HuH-7.5 (cell line): ENCODE data around the gene TMEM247.

Experiments used
- DNase-seq: peaks from one replicate; pipeline ENCODE4 v3.0.0; 2011; ENCODE audit warnings: low spot score

TMEM247 gene

DNA sequence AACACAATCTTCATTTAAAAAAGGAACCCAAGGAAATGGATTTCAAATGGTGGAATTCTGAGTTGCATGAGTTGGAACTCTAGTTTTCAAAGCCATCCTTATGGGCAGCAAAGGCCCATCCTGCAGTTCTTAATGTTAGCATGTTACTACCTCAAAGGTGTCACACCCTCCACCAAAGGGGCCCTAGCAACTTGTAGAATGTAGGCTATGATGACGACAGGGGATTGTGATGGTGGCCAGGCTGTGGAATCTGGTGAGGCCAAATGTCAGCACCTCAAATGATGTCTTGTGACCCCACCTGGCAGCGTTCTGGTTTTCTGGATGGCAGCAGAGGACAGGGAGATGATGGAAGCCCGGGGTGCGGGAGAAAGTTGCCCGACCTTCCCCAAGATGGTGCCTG, at the start of gene TMEM247:
TMEM247 (plus strand) TSS at position 301 of the 400 bp plus-strand sequence.
- no peak for DNase-seq

DNA sequence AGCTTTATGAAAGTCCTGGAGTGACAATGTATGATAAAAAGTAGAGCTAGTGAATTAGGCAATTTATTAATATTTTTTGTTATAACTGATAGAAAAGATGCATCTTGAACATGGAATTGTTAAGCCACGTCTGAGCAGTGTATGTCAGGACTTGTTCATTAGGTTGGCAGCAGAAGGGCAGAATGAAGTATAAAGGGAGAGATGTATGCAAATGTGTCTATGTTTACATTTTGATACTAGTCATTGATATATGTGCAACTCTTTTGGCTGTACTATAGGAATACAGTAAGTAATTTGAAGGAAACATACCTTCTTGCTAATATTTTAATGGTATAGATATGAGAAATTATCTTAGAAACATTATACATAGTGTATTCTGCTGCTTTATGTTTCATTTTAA, 49.0 kb upstream of the TMEM247 start:
- DNase-seq, result no peak

DNA sequence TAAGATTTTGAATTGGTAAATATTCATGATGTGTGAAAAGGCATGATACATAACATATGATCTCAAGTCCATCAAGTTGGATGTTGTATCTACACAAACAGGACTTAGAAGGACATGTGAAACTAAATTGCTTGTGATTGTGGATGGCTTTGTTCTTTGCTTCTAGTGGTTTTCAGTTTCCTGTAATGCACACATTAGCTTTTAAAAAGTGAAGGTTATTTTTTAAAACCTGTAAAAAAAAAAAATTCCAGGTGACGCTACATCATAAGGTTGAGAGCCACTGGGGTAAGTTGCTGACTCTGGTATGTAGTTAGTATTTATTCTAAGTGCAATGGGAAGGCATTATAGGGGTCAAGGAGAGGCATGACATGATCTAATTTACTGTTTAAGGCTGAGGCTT, 48.4 kb upstream of the TMEM247 start:
- DNase-seq, result no peak

DNA sequence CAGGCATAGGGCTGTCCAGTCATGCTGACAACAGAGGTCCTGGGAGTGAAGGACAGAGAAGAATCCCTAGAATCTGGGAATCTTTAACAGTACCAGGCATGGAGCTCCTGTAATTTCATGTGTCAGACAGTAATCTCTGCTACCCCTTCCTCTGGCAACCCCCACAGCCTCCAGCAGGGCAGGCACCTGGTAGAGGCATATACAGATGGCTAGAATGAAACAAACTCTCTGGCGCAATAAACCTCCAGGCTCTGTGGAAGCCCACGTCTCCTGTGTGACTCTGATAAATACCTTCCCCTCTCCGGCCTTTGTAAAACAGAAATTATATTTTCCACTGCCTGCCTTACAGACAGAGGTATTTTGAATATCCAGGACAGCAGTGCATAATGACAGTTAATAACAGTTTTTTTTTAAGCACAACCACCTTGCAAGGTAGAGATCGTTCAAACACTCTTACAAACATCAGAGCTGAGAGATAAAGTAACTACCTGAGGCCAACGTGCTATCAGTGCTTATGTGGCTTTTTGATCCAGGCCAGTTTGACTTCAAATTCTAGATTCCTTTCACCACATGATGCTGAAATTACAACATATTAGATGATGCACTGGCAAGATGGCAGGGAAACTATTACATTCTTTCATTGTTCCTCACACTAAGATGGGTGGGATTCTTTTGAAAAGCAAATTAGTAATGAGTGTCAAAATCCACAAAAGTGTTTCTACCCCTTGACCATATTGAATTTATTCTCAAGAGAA, 47.7 kb upstream of the TMEM247 start:
- no peak for DNase-seq

DNA sequence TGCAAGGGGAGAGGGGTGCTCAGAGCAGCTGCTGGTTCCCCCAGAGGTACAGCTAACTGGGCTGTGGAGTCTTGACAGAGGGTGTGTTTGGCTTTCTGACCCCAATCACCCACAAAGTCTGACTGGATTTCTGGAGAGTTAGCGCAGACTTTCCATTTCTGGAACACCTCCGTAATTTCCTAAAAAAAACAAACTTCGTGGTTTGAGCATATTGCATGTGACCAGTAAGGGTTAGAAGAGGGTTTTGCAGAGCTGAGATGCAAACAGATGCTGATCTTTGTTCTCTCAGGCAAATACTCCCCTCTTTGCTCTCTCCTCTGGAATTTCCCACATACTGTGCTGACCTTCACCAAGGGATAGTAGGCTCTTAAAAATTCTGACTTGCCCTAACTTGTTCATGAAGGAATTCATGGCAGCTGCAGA, 44.5 kb upstream of the TMEM247 start:
- DNase-seq, result no peak

DNA sequence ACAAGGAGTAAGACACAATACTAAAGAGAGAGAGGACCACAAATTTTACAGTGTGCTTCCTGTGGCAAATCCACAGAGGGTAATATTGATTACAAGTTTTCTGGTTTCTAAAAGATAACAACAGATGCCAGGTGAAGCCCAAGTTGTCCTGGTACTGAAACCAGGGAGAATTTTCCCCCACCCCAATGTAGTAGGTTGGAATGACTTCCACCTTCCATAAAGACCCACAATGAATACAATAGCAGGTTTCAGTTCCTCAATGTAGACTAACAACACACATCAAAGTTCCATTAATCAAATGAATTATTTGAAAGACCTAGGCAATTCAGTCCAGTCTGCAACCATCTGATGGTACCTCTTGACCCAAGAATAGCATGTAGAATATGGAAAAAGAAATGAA, 44.0 kb upstream of the TMEM247 start:
- no peak for DNase-seq

DNA sequence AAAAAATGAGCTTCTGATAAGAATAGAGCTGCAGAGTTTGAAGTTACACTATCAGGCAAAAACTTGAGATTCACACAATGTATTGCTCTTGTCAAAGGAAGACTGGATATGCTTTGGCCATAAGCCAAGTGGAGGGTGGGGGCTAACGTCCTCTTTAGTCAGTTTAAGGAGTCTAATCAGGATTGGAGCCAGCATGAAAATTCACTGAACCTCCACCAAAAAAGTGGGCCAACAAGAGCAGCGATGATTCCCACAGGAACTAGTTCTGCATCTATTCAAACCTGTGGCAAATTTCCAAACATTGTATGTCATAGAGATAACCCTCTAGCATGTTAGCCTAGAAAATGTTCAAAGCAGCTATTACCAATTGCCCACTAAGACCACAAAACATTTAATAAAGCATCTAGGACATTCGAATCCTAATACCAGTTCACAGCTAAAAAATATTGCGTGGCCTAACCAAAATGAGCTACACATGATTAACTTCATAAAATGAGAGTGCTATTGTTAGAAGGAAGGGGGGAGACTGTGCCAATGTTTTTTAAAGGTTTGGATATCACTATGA, 43.5 kb upstream of the TMEM247 start:
- no peak for DNase-seq

DNA sequence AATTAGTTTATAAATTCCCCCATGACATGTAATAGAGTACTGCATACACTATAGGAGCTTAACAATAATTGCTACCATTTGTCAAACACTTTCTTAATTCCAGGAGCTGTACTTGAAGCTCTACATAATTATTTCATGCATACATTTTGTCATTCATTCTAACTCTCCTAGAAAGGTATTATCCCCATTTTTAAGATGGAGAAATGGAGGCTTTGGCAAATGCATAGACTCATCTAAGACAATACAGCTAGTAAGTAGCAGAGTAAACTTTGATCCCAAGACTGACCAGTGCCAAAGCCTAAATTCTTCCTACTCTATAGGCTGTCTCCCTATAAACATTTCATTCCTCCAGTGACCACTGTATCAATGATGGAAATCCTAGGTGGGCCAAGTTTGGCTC, 42.6 kb upstream of the TMEM247 start:
- DNase-seq, result no peak

DNA sequence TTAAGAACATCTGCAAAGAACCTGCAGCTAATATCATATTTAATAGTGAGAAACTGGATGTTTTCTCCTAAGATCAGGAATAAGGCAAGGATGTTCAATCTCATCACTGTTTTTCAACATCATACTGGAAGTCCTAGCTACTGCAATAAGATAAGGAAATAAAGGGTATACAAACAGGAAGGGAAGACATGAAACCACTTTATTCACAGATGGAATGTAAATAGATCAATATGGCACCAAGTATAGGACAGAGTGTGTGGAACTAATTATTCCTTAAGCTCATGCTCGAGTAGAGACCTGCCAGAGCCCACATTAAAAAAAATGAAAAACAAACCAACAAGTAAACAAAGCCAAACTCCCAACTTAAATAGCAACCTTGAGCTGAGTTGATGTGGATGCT, 41.3 kb upstream of the TMEM247 start:
- DNase-seq, result no peak

DNA sequence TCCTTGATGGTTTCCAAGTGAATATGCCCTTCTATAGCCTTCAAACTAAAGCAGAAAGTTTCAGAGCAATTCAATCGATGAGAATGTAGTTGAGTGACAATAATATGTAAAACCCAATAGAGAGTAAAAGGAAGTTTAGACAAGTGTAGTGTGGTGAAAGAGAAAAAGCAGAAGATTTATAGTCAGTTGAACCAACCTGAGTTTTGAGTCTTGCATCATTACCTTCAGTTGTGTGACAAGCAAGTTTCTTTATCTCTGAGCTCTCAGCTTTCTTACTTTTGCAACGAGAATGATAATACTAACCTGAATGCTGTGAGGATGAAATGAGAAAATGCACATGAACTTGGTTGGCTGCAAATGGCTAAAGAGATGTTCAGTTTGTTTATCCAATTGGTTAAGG, 40.6 kb upstream of the TMEM247 start:
- no peak for DNase-seq

DNA sequence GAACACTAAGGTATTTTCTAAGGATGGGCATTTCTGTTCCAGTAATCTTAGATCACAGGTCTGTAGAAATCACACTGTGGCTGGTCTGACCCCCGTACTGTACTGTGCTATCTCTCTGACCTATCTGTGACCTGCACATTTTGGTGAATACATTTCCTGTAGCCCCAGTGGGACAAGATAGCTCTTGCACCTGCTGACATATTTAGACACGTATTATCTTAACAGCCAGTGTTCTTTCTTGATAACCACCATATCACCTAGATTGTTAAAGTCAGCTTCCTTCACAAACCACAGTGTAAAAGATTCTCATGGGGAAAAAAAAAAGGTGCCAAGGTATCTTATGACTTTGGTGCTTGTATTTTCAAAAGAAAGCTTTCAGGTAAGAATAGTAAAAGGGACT, 39.8 kb upstream of the TMEM247 start:
- no peak for DNase-seq

DNA sequence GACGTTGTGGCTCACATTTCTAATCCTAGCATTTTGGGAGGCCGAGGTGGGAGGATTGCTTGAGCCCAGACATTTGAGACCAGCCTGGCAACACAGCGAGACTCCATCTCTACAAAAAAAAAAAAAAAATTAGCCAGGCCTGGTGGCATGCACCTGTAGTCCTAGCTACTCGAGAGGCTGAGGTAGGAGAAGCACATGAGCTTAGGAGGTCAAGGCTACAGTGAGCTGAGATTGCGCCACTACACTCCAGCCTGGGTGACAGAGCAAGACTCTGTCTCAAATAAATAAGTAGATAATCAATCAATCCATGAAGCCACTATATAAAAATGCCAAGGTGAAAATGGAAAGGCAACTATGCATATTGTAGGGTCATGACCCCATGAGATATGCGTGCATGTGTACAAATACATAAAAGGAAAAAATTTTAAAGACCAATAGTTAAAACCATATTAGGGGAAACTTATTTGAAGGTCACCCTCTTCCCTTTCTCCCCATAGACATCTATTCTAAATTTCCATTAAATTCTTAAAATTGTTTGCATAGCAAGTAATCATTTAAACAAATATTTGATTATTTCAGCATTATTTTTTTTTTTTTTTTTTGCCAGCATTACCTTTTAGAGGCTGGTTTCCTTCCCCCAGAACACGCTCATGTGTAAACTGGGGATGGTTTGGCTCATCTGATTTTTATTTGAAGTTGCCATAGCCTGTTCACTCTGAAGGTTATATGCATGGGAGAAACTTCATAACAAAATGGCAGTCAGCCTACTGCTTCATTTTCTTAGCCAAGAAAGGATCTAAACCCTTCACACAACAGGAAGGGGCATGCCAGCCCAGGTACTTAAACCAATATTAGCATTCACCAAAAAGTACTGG, 37.3 kb upstream of the TMEM247 start:
- no peak for DNase-seq

DNA sequence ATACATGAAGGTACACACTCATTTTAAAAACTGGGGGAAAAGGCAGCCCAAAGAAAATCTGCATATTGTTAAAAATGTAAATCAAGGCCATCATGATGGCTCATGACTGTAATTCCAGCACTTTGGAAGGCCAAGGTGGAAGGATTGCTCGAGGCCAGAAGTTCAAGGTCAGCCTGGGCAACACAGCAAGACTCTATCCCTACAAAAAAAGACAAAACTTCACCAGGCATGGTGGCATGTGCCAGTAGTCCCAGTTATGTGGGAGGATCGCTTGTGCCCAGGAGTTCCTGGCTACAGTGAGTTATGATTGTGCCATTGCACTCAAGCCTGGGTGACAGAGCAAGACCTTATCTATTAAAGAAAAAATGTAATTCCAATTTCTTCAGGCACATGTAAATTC, 34.6 kb upstream of the TMEM247 start:
- no peak for DNase-seq

DNA sequence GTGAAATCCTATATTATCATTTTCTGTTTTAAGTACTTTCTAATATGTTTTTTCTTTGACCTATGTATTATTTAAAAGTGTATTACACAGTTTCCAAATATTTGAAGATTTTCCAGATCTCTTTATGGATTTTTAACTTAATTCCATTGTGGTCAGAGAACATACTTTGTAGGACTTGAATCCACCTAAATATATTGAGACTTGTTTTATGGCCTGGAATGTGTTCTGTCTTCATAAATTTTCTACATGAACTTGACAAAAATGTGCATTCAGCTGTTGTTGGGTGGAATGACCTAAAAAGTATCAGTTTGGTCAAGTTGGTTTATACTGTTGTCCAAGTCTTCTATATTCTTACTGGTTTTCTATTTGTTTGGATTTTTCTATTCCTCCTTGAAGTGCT, 33.8 kb upstream of the TMEM247 start:
- no peak for DNase-seq

DNA sequence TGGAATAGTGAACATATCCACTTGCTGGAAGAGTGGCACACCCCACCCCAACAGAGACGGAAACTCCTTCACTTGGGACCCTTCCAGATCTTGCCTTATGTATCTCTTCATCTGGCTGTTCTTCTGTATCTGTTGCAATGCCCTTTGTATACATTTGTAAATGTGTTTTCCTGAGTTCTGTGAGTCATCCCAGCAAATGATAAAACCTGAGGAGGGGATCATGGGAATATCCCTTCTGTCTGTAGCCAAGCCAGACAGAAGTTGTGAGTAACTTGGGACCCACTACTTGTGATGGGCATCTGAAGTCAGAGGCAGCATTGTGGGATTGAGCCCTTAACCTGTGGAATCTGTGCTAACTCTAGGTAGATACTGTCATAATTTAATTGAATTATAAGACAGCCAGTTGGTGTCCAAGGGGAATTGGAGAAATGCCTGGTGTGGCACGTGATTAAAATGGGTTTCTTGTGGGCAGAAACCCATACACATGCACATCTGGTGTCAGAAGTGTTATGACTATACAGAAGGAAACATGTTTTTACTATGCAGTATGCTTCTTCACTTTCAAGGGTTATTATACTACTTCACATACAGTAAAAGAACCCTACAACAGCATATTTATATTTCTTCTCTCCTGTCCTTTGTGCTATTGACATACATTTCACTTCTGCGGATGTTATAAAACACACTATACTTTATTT, 32.3 kb upstream of the TMEM247 start:
- DNase-seq, result no peak

DNA sequence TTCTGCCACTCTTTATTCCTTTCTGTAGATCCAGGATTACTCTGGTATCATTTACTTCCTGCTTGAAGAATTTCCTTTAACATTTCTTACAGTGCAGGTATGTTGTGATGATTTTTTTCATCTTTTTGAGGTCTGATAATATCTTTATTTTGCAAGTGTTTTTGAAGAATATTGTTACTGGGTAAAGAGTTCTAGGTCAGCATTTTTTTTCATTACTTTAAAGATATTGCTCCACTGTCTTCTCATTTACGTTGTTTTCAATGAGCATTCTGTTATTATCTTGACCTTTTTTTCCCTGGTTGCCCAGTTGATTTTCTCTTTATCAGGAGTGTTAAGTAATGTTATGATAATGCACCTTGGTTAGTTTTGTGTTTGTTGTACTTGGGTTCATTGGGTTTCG, 31.7 kb upstream of the TMEM247 start:
- no peak for DNase-seq

DNA sequence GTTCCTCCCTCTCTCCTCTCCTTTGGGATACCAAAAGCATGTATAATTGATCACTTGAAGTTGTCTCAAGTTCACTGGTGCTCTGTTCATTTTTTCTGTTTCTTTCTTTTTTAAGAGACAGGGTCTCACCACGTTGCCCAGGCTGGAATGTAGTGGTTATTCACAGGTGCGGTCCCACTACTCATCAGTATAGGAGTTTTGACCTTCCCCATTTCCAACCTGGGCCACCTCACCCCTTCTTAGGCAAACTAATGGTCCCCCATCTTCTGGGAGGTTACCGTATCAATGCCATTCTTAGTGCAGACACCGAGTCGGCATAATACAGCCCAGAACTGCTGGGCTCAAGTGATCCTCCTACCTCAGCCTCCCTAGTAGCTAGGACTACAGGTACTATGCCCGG, 31.3 kb upstream of the TMEM247 start:
- DNase-seq, result no peak

DNA sequence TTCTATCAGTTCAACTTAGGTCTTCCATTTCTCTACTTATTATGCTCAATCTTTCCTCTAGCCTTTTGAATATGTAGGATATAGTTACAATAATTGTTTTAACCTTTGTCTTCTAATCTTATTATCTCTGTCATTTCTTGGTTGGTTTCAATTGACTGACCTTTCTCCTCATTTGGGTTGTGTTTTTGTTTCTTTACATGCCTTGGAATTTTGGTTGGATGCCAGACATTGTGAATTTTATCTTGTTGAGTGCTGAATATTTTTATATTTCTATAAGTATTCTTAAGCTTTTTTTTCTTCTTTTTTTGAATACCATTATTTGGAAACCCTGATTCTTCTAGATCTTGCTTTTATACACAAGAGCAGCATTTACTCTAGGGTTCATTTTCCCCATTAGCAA, 30.7 kb upstream of the TMEM247 start:
- no peak for DNase-seq

DNA sequence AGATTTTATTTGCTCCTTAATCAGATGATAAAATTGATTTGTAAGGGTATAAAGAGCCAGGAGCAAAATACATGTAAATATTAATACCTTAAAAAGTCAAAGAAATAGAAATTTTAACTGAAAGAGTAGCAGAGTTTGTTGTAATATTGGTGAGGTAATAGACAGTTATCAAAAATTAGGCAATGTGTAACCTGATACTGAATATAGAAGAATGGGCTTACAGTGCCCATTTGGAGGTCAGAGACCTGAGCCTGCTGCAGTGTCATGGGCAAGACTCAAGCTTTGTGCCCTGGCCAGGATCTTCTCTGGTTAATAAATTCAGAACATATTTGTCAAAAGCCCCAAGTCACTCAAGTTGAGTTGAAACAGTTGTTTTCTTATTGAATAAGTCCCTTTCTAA, 29.7 kb upstream of the TMEM247 start:
- no peak for DNase-seq

DNA sequence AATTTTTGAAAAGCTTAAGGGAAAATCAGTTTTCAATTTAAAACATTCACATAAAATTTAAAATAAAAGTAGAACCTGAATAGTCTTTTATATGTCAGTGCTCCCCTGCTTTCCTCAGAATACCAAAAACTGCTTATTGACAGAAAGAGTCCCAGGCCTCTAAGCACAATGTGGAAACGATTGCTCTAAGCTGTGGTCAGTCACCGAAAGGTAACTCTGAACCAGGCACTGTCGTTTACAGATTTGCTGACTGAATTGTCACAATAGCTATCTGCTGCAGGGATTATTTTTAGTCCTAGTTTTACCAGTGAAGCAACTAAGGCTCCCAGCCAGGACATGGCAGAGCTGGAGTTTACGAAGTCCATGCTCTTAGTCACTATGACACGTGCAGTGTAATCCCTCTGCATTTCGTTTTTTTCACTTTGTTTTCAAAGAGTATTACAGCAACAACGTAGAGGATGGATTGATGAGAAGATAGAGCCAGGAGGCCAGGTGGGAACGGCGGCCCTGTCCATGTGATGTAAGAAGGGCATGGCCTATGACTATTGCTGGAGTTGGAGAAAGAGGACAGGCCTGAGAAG, 28.1 kb upstream of the TMEM247 start:
- DNase-seq, result no peak

DNA sequence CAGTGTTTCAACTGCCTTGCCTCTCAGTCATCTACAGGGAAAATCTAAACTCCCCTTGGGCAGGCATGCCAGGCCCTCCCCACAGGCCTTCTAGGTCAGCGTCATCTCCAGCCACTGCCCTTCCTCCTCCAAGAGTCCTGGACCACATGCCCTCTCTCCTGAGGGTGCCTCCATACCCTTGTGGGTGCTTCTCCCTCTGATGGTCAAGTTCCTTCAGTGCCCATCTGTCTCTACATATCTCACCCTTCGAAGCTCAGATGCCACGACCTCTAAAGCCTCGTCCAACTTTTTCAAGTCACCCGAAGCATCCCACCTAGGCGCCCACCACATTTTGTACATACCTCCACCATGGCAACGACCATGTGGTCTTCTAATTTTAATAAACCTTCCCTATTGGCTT, 22.6 kb upstream of the TMEM247 start:
- DNase-seq, result no peak
